GM15510 (cell line): ENCODE measurements around the gene LRRC75A.

ENCODE experiments used
- POLR2A ChIP-seq: IDR thresholded peaks from 3 replicates; pipeline ENCODE4 v1.6.1; 2011; ENCODE audit warnings: borderline replicate concordance; ENCODE audit not compliant: insufficient read length; ENCODE audit errors: extremely low read depth

LRRC75A gene

GRCh38 chr17:16504984-16505383 is 13.0 kb upstream of the LRRC75A start:
- TF ChIP-seq POLR2A = no peak

- no peak for TF ChIP-seq POLR2A
Measured at GRCh38 chr17:16496820-16497489, 5.0 kb upstream of the LRRC75A start.

- TF ChIP-seq POLR2A = no peak
Measured at GRCh38 chr17:16495980-16496819, 4.2 kb upstream of the LRRC75A start.

- no peak for TF ChIP-seq POLR2A
Measured at GRCh38 chr17:16495561-16495960, 3.6 kb upstream of the LRRC75A start.

GRCh38 chr17:16494059-16494458 is 2.1 kb upstream of the LRRC75A start:
- TF ChIP-seq POLR2A = no peak

- TF ChIP-seq POLR2A = no peak
Measured at GRCh38 chr17:16493531-16494046, 1.6 kb upstream of the LRRC75A start.

GRCh38 chr17:16492613-16493530 is 879 bp upstream of the LRRC75A start:
- no peak for TF ChIP-seq POLR2A

GRCh38 chr17:16491131-16491702 is 776 bp downstream of the LRRC75A start:
- TF ChIP-seq POLR2A = no peak

GRCh38 chr17:16489431-16489830 is 2.6 kb downstream of the LRRC75A start:
- TF ChIP-seq POLR2A = no peak

GRCh38 chr17:16488968-16489337 is 3.0 kb downstream of the LRRC75A start:
- TF ChIP-seq POLR2A = no peak

- TF ChIP-seq POLR2A = no peak
Measured at GRCh38 chr17:16488186-16488967, 3.6 kb downstream of the LRRC75A start.

- TF ChIP-seq POLR2A = no peak
Measured at GRCh38 chr17:16486373-16487250, 5.4 kb downstream of the LRRC75A start.
